Liver (tissue), 9 donors: ENCODE measurements around the gene GAS6. TPM values are rescaled to one million over a fixed set of nuclear protein-coding genes. Genes with fewer than 3 reads are reported as not detected.

ENCODE experiments used
- DNase-seq: peaks from one replicate; pipeline ENCODE4 v3.0.0-alpha.2; 2017; ENCODE audit warnings: low spot score
- H3K27ac ChIP-seq, 2 donors: one replicate each; pipeline ENCODE4 v1.7.0; 2013; ENCODE audit warnings: inconsistent platforms in 2 of 2, low read length in 2 of 2, control low read depth in 1 of 2, low read depth in 1 of 2, mild to moderate bottlenecking in 1 of 2
- H3K27me3 ChIP-seq, 4 donors: one replicate each; pipeline versions ENCODE4 v1.6.1 to v1.7.0; 2013; ENCODE audit warnings: low read length in 3 of 4, inconsistent platforms in 1 of 4, mild to moderate bottlenecking in 1 of 4, moderate library complexity in 1 of 4; ENCODE audit not compliant: control insufficient read depth in 4 of 4, insufficient read depth in 4 of 4
- H3K36me3 ChIP-seq, 4 donors: one replicate each; pipeline versions ENCODE4 v1.6.1 to v1.7.0; 2013; ENCODE audit warnings: low read length in 3 of 4, mild to moderate bottlenecking in 3 of 4, low read depth in 1 of 4, moderate library complexity in 1 of 4; ENCODE audit not compliant: control insufficient read depth in 4 of 4, insufficient read depth in 3 of 4
- H3K4me1 ChIP-seq, 4 donors: one replicate each; pipeline versions ENCODE4 v1.6.1 to v1.7.0; 2013; ENCODE audit warnings: low read length in 3 of 4, mild to moderate bottlenecking in 3 of 4, moderate library complexity in 1 of 4; ENCODE audit not compliant: control insufficient read depth in 4 of 4, insufficient read depth in 4 of 4
- H3K4me3 ChIP-seq, 3 donors: one replicate each; pipeline versions ENCODE4 v1.6.1 to v1.7.0; 2013; ENCODE audit warnings: low read length in 3 of 3, control low read depth in 1 of 3, low read depth in 1 of 3, mild to moderate bottlenecking in 1 of 3
- H3K9ac ChIP-seq, 2 donors: one replicate each; pipeline ENCODE4 v1.7.0; 2013; ENCODE audit warnings: low read length in 2 of 2, mild to moderate bottlenecking in 2 of 2, moderate library complexity in 2 of 2, control low read depth in 1 of 2, low read depth in 1 of 2
- H3K9me3 ChIP-seq, 4 donors: one replicate each; pipeline versions ENCODE4 v1.6.1 to v1.7.0; 2013; ENCODE audit warnings: low read length in 3 of 4; ENCODE audit not compliant: control insufficient read depth in 4 of 4
- EGR1 ChIP-seq, 2 donors: IDR thresholded peaks; 2 replicates each; pipeline ENCODE4 v1.6.1; 2016 to 2018; ENCODE audit warnings: antibody characterized with exemption in 2 of 2, low read depth in 2 of 2
- FOXA1 ChIP-seq: IDR thresholded peaks from 2 replicates; pipeline ENCODE4 v1.6.1; 2016; ENCODE audit warnings: antibody characterized with exemption
- FOXA2 ChIP-seq: IDR thresholded peaks from 2 replicates; pipeline ENCODE4 v1.6.1; 2016; ENCODE audit warnings: antibody characterized with exemption
- GABPA ChIP-seq, 2 donors: IDR thresholded peaks in 1 of 2; conservative IDR thresholded peaks in 1 of 2; 2 replicates each; pipeline ENCODE4 v1.6.1; 2016; ENCODE audit warnings: antibody characterized with exemption in 2 of 2, mild to moderate bottlenecking in 1 of 2, moderate library complexity in 1 of 2
- HNF4A ChIP-seq, 2 donors: conservative IDR thresholded peaks; 2 replicates each; pipeline ENCODE4 v1.6.1; 2016; ENCODE audit warnings: antibody characterized with exemption in 2 of 2, mild to moderate bottlenecking in 2 of 2
- HNF4G ChIP-seq: IDR thresholded peaks from 2 replicates; pipeline ENCODE4 v1.6.1; 2016; ENCODE audit warnings: antibody characterized with exemption
- JUND ChIP-seq, 2 donors: IDR thresholded peaks; 2 replicates each; pipeline ENCODE4 v1.6.1; 2016; ENCODE audit warnings: antibody characterized with exemption in 2 of 2
- NR2F2 ChIP-seq: IDR thresholded peaks from 2 replicates; pipeline ENCODE4 v1.6.1; 2016; ENCODE audit warnings: antibody characterized with exemption
- RAD21 ChIP-seq, 2 donors: IDR thresholded peaks; 2 replicates each; pipeline ENCODE4 v1.6.1; 2016; ENCODE audit warnings: antibody characterized with exemption in 2 of 2, mild to moderate bottlenecking in 2 of 2
- RXRA ChIP-seq, 2 donors: IDR thresholded peaks; 2 replicates each; pipeline ENCODE4 v1.6.1; 2017 to 2018; ENCODE audit warnings: antibody characterized with exemption in 2 of 2, mild to moderate bottlenecking in 1 of 2
- SP1 ChIP-seq: IDR thresholded peaks from 2 replicates; pipeline ENCODE4 v1.6.1; 2018; ENCODE audit warnings: antibody characterized with exemption, mild to moderate bottlenecking
- TAF1 ChIP-seq: conservative IDR thresholded peaks from 2 replicates; pipeline ENCODE4 v1.6.1; 2016; ENCODE audit warnings: antibody characterized with exemption, mild to moderate bottlenecking
- YY1 ChIP-seq: IDR thresholded peaks from 2 replicates; pipeline ENCODE4 v1.6.1; 2016; ENCODE audit warnings: antibody characterized with exemption, mild to moderate bottlenecking
- WGBS: extraction: QIAGEN DNeasy Blood & Tissue Kit; methylation state at CpG from one replicate; pipeline ENCODE4 v1.1.7; 2013; 5-methylcytosine and 5-hydroxymethylcytosine counted together
- polyA plus RNA-seq, 2 donors: library from polyadenylated mRNA; stranded (reverse) in 1 of 2; unstranded in 1 of 2; fragments of 200-250 nt in 1 of 2; fragments of >200 nt in 1 of 2; fragmentation: Nextera tagmentation in 1 of 2; extraction: Ambion mirVana in 1 of 2; gene quantifications; one replicate each; pipeline versions ENCODE4 v1.2.1 to v1.2.3, GENCODE V29; 2013 to 2015
- total RNA-seq, 2 donors: library from RNA; depleted of rRNA; stranded (reverse); fragments of >200 nt; gene quantifications; one replicate each; pipeline ENCODE4 v1.2.3, GENCODE V29; 2014
- TF ChIP-seq, protein P1 (sequence below): IDR thresholded peaks from 2 replicates; pipeline ENCODE4 v1.6.1; 2016; ENCODE audit warnings: antibody characterized with exemption
- TF ChIP-seq, protein P2 (sequence below): fragments of 150-350 bp; IDR thresholded peaks from 2 replicates; pipeline ENCODE4 v1.5.1; 2017; ENCODE audit warnings: improper control_type of control experiment, low read depth, low read length; ENCODE audit not compliant: missing input control
- TF ChIP-seq, protein P3 (sequence below): IDR thresholded peaks from 2 replicates; pipeline ENCODE4 v1.6.1; 2016; ENCODE audit warnings: antibody characterized with exemption
- TF ChIP-seq, protein P4 (sequence below): IDR thresholded peaks from 2 replicates; pipeline ENCODE4 v1.6.1; 2016; ENCODE audit warnings: antibody characterized with exemption, mild to moderate bottlenecking
- TF ChIP-seq, protein P5 (sequence below): IDR thresholded peaks from 2 replicates; pipeline ENCODE4 v1.6.1; 2016; ENCODE audit warnings: antibody characterized with exemption
- donor health status: healthy.
- donor health status: healthy.
- donor health status: healthy.
- donor health status: healthy.
- donor health status: healthy.

The GAS6 gene
- total and polyA plus RNA-seq, 4 donors = 2.5 to 30.2 (median 9.1) TPM

DNA sequence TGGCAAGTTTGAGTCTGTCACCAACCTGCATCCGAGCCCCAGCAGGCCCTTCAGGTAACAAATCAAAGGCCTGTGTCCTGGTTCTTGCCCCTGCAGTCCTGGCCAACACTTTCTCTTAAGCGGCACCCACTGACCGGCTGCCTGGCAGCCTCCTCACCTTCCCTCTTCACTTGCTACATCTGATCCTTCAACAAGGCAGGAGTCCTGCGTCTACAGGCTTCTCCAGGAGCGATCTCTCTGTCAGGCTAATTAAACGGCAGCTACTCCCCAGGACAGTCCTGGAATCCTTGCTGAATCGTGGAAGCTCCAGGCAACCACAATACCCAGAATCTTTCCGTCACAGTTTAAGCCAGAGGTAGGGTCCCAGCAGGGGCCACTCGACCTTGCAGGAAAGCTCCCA, 41.1 kb upstream of the GAS6 start:
- H3K4me3 ChIP-seq = no peak overlapping the region
- H3K9ac ChIP-seq = no peak overlapping the region
- 83% methylated on average over 9 of the region's 9 CpGs for WGBS
- TF ChIP-seq, protein P1, sequence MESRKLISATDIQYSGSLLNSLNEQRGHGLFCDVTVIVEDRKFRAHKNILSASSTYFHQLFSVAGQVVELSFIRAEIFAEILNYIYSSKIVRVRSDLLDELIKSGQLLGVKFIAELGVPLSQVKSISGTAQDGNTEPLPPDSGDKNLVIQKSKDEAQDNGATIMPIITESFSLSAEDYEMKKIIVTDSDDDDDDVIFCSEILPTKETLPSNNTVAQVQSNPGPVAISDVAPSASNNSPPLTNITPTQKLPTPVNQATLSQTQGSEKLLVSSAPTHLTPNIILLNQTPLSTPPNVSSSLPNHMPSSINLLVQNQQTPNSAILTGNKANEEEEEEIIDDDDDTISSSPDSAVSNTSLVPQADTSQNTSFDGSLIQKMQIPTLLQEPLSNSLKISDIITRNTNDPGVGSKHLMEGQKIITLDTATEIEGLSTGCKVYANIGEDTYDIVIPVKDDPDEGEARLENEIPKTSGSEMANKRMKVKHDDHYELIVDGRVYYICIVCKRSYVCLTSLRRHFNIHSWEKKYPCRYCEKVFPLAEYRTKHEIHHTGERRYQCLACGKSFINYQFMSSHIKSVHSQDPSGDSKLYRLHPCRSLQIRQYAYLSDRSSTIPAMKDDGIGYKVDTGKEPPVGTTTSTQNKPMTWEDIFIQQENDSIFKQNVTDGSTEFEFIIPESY = no peak
- TF ChIP-seq HNF4G (no peak), EGR1 (IDR thresholded peaks at IDR 0.05; ENCODE audit: low read depth in 2 of 2) (no peak), HNF4A (conservative IDR thresholded peaks at IDR 0.05) (no peak), RXRA (IDR thresholded peaks at IDR 0.05) (no peak), YY1 (no peak), FOXA1 (no peak), GABPA (IDR thresholded peaks at IDR 0.05 in 1 of 2, conservative IDR thresholded peaks at IDR 0.05 in 1 of 2) (no peak), TAF1 (no peak)
- TF ChIP-seq, protein P2, sequence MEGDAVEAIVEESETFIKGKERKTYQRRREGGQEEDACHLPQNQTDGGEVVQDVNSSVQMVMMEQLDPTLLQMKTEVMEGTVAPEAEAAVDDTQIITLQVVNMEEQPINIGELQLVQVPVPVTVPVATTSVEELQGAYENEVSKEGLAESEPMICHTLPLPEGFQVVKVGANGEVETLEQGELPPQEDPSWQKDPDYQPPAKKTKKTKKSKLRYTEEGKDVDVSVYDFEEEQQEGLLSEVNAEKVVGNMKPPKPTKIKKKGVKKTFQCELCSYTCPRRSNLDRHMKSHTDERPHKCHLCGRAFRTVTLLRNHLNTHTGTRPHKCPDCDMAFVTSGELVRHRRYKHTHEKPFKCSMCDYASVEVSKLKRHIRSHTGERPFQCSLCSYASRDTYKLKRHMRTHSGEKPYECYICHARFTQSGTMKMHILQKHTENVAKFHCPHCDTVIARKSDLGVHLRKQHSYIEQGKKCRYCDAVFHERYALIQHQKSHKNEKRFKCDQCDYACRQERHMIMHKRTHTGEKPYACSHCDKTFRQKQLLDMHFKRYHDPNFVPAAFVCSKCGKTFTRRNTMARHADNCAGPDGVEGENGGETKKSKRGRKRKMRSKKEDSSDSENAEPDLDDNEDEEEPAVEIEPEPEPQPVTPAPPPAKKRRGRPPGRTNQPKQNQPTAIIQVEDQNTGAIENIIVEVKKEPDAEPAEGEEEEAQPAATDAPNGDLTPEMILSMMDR = no peak
- TF ChIP-seq, protein P3, sequence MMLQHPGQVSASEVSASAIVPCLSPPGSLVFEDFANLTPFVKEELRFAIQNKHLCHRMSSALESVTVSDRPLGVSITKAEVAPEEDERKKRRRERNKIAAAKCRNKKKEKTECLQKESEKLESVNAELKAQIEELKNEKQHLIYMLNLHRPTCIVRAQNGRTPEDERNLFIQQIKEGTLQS = no peak
- TF ChIP-seq, protein P4, sequence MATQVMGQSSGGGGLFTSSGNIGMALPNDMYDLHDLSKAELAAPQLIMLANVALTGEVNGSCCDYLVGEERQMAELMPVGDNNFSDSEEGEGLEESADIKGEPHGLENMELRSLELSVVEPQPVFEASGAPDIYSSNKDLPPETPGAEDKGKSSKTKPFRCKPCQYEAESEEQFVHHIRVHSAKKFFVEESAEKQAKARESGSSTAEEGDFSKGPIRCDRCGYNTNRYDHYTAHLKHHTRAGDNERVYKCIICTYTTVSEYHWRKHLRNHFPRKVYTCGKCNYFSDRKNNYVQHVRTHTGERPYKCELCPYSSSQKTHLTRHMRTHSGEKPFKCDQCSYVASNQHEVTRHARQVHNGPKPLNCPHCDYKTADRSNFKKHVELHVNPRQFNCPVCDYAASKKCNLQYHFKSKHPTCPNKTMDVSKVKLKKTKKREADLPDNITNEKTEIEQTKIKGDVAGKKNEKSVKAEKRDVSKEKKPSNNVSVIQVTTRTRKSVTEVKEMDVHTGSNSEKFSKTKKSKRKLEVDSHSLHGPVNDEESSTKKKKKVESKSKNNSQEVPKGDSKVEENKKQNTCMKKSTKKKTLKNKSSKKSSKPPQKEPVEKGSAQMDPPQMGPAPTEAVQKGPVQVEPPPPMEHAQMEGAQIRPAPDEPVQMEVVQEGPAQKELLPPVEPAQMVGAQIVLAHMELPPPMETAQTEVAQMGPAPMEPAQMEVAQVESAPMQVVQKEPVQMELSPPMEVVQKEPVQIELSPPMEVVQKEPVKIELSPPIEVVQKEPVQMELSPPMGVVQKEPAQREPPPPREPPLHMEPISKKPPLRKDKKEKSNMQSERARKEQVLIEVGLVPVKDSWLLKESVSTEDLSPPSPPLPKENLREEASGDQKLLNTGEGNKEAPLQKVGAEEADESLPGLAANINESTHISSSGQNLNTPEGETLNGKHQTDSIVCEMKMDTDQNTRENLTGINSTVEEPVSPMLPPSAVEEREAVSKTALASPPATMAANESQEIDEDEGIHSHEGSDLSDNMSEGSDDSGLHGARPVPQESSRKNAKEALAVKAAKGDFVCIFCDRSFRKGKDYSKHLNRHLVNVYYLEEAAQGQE = no peak
- peak; percentile 16 for DNase-seq
- H3K27ac ChIP-seq = no peak overlapping the region
- no peaks in the 10 kb centered on the region for H3K9me3 ChIP-seq
- peaks cover 0 to 8% (median 0%) of the 10 kb centered on the region in 4 donors for H3K27me3 ChIP-seq
- peaks cover 0 to 1% (median 0%) of the 10 kb centered on the region in 4 donors for H3K36me3 ChIP-seq
- H3K4me1 ChIP-seq = no peaks in the 10 kb centered on the region

DNA sequence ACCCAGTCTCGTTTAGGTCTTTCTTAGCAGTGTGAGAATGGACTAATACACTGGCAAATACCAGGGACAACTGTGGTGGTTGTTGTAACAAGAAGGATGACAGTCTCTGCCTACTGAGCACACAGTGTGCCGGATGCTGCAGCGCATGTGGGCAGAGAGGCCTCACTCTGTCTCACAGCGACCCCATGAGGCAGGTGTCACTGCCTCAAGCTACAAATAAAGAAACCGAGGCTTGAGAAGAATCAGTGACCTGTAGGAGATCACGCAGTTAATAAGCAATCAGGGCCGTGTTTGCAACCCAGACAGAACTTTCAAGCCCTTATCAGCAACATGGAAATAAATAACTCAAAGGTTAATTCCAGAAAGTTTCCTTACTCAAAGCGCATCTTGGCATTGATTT, 40.5 kb upstream of the GAS6 start:
- 40% methylated on average over 8 of the region's 8 CpGs for WGBS
- Histone ChIP-seq H3K4me3 (no peak overlapping the region), H3K27ac (no peak overlapping the region), H3K9me3 (no peaks in the 10 kb centered on the region), H3K36me3 (peaks cover 0 to 1% (median 0%) of the 10 kb centered on the region in 4 donors), H3K9ac (no peak overlapping the region), H3K4me1 (no peaks in the 10 kb centered on the region), H3K27me3 (peaks cover 0 to 8% (median 0%) of the 10 kb centered on the region in 4 donors)
- DNase-seq = peak; percentile 31
- TF ChIP-seq SP1 (no peak), JUND (IDR thresholded peaks at IDR 0.05) (no peak), RAD21 (IDR thresholded peaks at IDR 0.05) (peak; percentile 69 to 89), RXRA (IDR thresholded peaks at IDR 0.05) (no peak), FOXA1 (no peak), HNF4G (no peak), FOXA2 (no peak), EGR1 (IDR thresholded peaks at IDR 0.05; ENCODE audit: low read depth in 2 of 2) (no peak), YY1 (no peak), NR2F2 (no peak), HNF4A (conservative IDR thresholded peaks at IDR 0.05) (no peak)
- TF ChIP-seq, protein P2 = peak; percentile 62
- TF ChIP-seq, protein P5, sequence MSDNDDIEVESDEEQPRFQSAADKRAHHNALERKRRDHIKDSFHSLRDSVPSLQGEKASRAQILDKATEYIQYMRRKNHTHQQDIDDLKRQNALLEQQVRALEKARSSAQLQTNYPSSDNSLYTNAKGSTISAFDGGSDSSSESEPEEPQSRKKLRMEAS = no peak
- TF ChIP-seq, protein P3 = no peak
